Measurements from ENCODE around the gene TRMT10C. TPM values are rescaled to one million over a fixed set of nuclear protein-coding genes. Genes with fewer than 3 reads are reported as not detected.

TRMT10C gene
- 26.0 and 34.2 TPM in 2 replicates for total RNA-seq (2021)
- percentile 98 among the genes with signal in this experiment for Bru-seq, nascent RNA
- percentile 99 among the genes with signal in this experiment for BruChase-seq, experiment 1, labeled RNA remaining after a 2-hour chase
- BruChase-seq, experiment 2, labeled RNA remaining after a 6-hour chase, result percentile 86 among the genes with signal in this experiment
- long read RNA-seq, transcript TRMT10C-201 (2 exons, 1,819 nt), result major isoform, 114 of 116 reads
- long read RNA-seq, partial matches to known transcripts, result 0 of 116 reads
- long read RNA-seq, other reads (novel, unspliced or antisense), result 1 of 116 reads

- peak within 1 kb of the TSS; percentile 94 for H2AFZ ChIP-seq
- no TSS peak for BruUV-seq (replicated peaks)
- no peaks in the 10 kb centered on the region for H3K9me3 ChIP-seq (ENCODE audit: insufficient read depth, low read depth)
- peak; percentile 92 to 95 for DNase-seq
- H3K79me2 ChIP-seq (ENCODE audit: low read depth), result peaks cover 52% of the 10 kb centered on the region
- peaks cover 42% of the 10 kb centered on the region for H4K20me1 ChIP-seq (ENCODE audit: insufficient read depth)
- TF ChIP-seq EZH2 (IDR thresholded peaks at IDR 0.05; ENCODE audit: low read depth) (no peak), CTCF (conservative IDR thresholded peaks at IDR 0.05) (0 out of 2 replicates have a peak, but pooled peaks have one; percentile 25)
- intact Hi-C loops (cut with micrococcal nuclease; ENCODE audit: unreplicated experiment), result loop anchor here (1.0 kb wide), 1 partner anchor 13 kb away; the partner anchor contains the start of gene PCNP
- ChIA-PET CTCF (interaction anchor here (0.7 to 2.5 kb wide), 2 partner anchors 12 to 352 kb away, joined by 3 to 9 read pairs; partner anchors contain the start of gene PCNP), POLR2A (ENCODE audit: unreplicated experiment) (interaction anchor here (0.6 to 0.7 kb wide), 3 partner anchors 9 to 1480 kb away, joined by 3 to 9 read pairs (median 5); partner anchors contain the start of gene TMEM45A)
- H3K27ac ChIP-seq, result peak within 1 kb of the TSS; percentile 77
- H3K27me3 ChIP-seq (ENCODE audit: insufficient read depth, low read depth), result peaks cover 13% of the 10 kb centered on the region; the same call in 1 of the 2 replicates
- H3F3A ChIP-seq (ENCODE audit: insufficient read depth, low read depth), result peaks cover 29% of the 10 kb centered on the region
- H3K4me3 ChIP-seq, result peak within 1 kb of the TSS; percentile 79
- 0 out of 2 replicates have a peak, but pooled peaks cover 6% of the 10 kb centered on the region for H3K9me2 ChIP-seq (ENCODE audit: insufficient read depth)
- peak within 1 kb of the TSS; percentile 96 for H3K4me2 ChIP-seq
- H3K36me3 ChIP-seq (ENCODE audit: low read depth), result peaks cover 29% of the 10 kb centered on the region
- peaks cover 20% of the 10 kb centered on the region for H3K4me1 ChIP-seq (replicated peaks; ENCODE audit: insufficient read depth)
Measured at GRCh38 chr3:101561630-101562328, at the start of gene TRMT10C. Gene TRMT10C (plus strand): TSS chr3:101561868. CDS start chr3:101564782, 2,914 bp downstream.

- Histone ChIP-seq H3K4me2 (peak overlapping the region; percentile 79), H3K36me3 (ENCODE audit: low read depth) (no peaks in the 10 kb centered on the region), H3K4me1 (replicated peaks; ENCODE audit: insufficient read depth) (peaks cover 21% of the 10 kb centered on the region), H3K79me2 (ENCODE audit: low read depth) (peaks cover 6% of the 10 kb centered on the region), H3K27ac (peak overlapping the region; percentile 83), H2AFZ (peak overlapping the region; percentile 92), H3F3A (ENCODE audit: insufficient read depth, low read depth) (peaks cover 15% of the 10 kb centered on the region), H4K20me1 (ENCODE audit: insufficient read depth) (no peaks in the 10 kb centered on the region), H3K4me3 (peak overlapping the region; percentile 73), H3K9me3 (ENCODE audit: insufficient read depth, low read depth) (no peaks in the 10 kb centered on the region), H3K27me3 (ENCODE audit: insufficient read depth, low read depth) (no peaks in the 10 kb centered on the region), H3K9me2 (ENCODE audit: insufficient read depth) (no peaks in the 10 kb centered on the region)
- BruUV-seq (replicated peaks), result TSS peak; percentile 81
- ChIA-PET CTCF (interaction anchor here (0.6 kb wide), 1 partner anchor 174 kb away, joined by 4 read pairs; the partner anchor contains the start of gene RPL24), POLR2A (ENCODE audit: unreplicated experiment) (interaction anchor here (0.6 kb wide), 1 partner anchor 35 kb away, joined by 3 read pairs; no protein-coding TSS in a partner anchor)
- TF ChIP-seq EZH2 (IDR thresholded peaks at IDR 0.05; ENCODE audit: low read depth), result no peak
- no peak; the same call in 1 of the 2 replicates for TF ChIP-seq CTCF (conservative IDR thresholded peaks at IDR 0.05)
- intact Hi-C loops (cut with micrococcal nuclease; ENCODE audit: unreplicated experiment), result loop anchor here (2.0 to 10.0 kb wide), 3 partner anchors 164 to 908 kb away; partner anchors contain the start of genes ADGRG7 and ZBTB11
- DNase-seq, result no peak
Measured at GRCh38 chr3:101512396-101512645, 49.3 kb upstream of the TRMT10C start.

- POLR2A ChIA-PET (ENCODE audit: unreplicated experiment), result no interaction called here
- no TSS peak for BruUV-seq (replicated peaks)
- H3K9me2 ChIP-seq (ENCODE audit: insufficient read depth), result no peaks in the 10 kb centered on the region
Measured at GRCh38 chr3:101512646-101513418, 48.8 kb upstream of the TRMT10C start, which contains the start of gene SENP7. Gene SENP7 (minus strand): TSS chr3:101513212. CDS start chr3:101513130, 82 bp downstream.

More at GRCh38 chr3:101512646-101513418, 48.8 kb upstream of the TRMT10C start, which contains the start of gene SENP7:
- Histone ChIP-seq H3K27ac (peak within 1 kb of the TSS; percentile 83), H2AFZ (peak within 1 kb of the TSS; percentile 92), H3K4me2 (peak within 1 kb of the TSS; percentile 79), H4K20me1 (ENCODE audit: insufficient read depth) (no peaks in the 10 kb centered on the region), H3K79me2 (ENCODE audit: low read depth) (peaks cover 6% of the 10 kb centered on the region), H3K4me1 (replicated peaks; ENCODE audit: insufficient read depth) (peaks cover 21% of the 10 kb centered on the region), H3K9me3 (ENCODE audit: insufficient read depth, low read depth) (no peaks in the 10 kb centered on the region), H3K4me3 (peak within 1 kb of the TSS; percentile 73), H3K27me3 (ENCODE audit: insufficient read depth, low read depth) (no peaks in the 10 kb centered on the region), H3K36me3 (ENCODE audit: low read depth) (no peaks in the 10 kb centered on the region), H3F3A (ENCODE audit: insufficient read depth, low read depth) (peaks cover 15% of the 10 kb centered on the region)
- TF ChIP-seq EZH2 (IDR thresholded peaks at IDR 0.05; ENCODE audit: low read depth), result no peak
- TF ChIP-seq CTCF (conservative IDR thresholded peaks at IDR 0.05), result no peak
- intact Hi-C loops (cut with micrococcal nuclease; ENCODE audit: unreplicated experiment), result loop anchor here (1.0 to 10.0 kb wide), 4 partner anchors 61 to 908 kb away; partner anchors contain the start of genes ADGRG7, PCNP and ZBTB11
- CTCF ChIA-PET, result interaction anchor here (0.6 kb wide), 3 partner anchors 15 to 189 kb away, joined by 3 to 4 read pairs (median 4); partner anchors contain the start of gene RPL24
- peak; percentile 79 to 84 for DNase-seq

Measured in PC-9 (cell line).